Measurements from ENCODE around the gene HTR3D.
"Not testable (repeated sequence)": the region's sequence is repeated elsewhere in the genome, so short reads cannot be mapped to it uniquely, and the experiment has no call there.

Gene HTR3D

DNA sequence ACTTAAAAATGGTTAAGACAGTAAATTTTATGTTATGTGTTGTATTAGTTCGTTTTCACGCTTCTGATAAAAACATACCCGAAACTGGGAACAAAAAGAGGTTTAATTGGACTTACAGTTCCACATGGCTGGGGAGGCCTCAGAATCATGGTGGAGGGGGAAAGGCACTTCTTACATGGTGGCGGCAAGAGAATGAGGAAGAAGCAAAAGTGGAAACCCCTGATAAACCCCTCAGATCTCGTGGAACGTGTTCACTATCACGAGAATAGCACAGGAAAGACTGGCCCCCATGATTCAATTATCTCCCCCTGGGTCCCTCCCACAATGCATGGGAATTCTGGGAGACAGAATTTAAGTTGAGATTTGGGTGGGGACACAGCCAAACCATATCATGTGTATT lies 39.6 kb downstream of the HTR3D start:
- DNase-seq, result not testable (repeated sequence)

- no peak for DNase-seq
These were observed 42.1 kb downstream of the HTR3D start for GRCh38 chr3:184073621-184074020.

- no peak for DNase-seq
These were observed 44.4 kb downstream of the HTR3D start for GRCh38 chr3:184075901-184076300.

DNA sequence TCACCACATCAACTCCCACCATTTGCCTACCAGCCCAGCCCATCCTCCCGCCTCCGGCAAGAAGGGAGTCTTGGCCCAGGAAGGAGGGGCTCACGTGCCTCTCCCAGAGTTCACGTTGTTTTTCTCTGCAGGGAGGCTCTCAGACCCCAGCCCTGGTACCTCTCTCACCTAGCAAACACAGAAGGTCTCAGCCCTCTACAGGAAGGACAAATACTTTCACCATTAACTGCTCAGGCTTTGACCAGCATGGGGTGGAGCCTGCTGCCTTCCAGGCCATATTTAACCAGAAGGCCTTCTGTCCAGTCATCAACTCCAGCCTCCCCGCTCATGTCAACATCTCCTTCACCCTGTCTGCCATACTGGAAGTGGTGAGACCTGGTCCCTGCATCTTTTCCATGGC lies 46.3 kb downstream of the HTR3D start:
- DNase-seq, result no peak

DNA sequence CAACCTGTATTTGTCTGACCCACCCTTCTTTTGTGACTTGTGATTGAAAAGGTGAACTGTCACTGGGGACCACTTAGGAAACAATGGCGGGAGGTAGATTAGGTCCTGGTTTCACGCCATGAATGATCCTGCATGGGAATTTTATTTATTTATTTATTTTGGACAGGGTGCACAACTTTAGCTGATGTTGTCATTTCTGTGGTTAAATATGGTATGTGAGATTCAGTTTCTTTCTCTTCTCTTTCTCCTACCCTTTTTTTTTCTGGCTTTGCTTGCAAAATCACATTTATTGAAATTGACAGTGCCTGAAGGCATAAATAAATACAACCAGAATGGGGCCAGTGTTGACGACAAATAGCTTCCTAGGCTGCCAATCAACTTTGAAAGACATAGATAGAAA lies 47.3 kb downstream of the HTR3D start:
- no peak for DNase-seq

DNA sequence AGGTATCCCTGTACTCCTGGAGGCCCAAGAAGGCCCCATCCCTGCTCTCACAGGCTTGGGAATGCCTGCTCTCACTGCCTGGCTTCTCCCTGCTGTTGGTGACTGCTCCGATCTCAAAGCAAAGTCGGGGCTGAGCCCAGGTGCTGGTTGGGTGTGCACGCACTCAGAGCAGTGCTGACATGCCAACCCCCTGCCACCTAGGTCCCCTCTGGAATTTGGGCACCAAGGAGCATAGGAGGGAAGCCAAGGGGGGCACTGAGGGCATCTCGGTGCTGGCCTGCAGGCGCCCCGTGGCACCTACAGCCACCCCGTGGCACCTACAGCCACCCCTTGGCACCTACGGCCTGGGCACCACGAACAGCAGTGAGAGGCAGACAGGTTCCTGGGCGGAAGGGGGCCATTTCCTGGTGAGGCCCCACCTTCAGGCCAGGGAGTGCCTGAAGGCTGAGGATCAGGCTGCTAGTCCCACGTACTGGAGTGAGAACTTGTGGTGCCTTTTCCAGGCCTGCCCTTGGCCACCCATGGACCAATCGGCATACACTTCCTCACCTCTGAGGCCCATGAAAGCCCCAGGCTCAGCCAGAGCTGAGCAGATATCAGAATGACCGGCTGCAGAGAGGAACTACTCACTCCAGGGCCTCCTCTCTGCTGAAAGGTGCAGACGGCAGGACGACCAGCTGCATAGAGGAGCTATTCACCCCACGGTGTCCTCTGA lies 49.7 kb downstream of the HTR3D start:
- no peak for DNase-seq

DNA sequence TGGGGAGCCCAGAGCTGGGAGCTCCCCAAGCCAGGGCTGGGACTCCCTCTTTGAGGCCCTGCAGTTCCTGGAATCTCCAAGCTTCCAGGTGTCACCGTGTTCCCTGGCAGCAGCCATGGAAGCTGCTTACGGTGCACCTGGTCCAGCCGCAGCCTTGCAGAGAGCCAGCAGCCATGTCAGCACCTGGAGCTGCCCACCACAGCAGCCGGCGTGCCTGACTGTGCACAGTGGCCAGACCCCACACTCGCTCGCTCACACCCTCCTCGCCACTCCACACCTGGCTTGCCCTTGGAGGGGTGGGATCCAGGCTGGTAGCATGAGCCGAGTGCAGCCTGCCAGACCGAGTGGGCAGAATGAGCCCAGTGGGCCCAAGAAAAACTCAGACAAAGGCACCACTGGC lies 50.5 kb downstream of the HTR3D start:
- no peak for DNase-seq

DNA sequence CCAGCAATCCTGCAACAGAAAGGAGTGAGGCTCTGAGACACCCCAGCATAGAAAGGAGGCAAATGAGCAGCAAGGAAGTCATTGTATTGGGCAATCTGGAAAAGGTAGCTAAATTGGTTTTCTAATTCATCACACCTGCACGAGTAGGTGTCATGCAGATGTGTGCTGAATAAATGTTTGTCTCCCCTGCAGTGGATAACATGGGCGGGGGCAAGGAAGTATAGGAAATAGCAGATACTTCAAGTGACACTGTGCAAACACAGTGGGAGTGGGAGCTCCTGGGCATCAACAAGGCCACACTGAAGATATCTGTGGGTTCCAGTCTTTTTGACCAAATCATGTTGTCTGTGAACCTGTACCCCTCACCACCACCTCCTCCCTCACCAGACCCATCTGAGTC lies 50.9 kb downstream of the HTR3D start:
- no peak for DNase-seq

- DNase-seq, result no peak
These were observed 53.9 kb downstream of the HTR3D start for GRCh38 chr3:184085389-184085852.

Measured in activated effector memory CD4-positive, alpha-beta T cell treated with Interleukin-2 at 50 U/mL for 16 hours (primary cell).